K562 (cell line): ENCODE measurements around the gene ARMC12. TPM values are rescaled to one million over a fixed set of nuclear protein-coding genes. Genes with fewer than 3 reads are reported as not detected.

Source experiments
- ARID3B ChIP-seq: fragments of 250-450 bp; sonication (Bioruptor Pico); IDR thresholded peaks from 2 replicates; pipeline ENCODE4 v1.4.0; 2020; ENCODE audit warnings: borderline replicate concordance
- CAMTA2 ChIP-seq: fragments of 250-450 bp; sonication (Bioruptor Pico); conservative IDR thresholded peaks from 2 replicates; pipeline ENCODE4 v1.5.1; 2022
- CHD1 ChIP-seq: fragments of 200-600 bp; sonication (generic); IDR thresholded peaks from one replicate; pipeline ENCODE4 v1.6.1; 2012; ENCODE audit warnings: mild to moderate bottlenecking, moderate library complexity, low read length, inconsistent platforms
- CTCF ChIP-seq, 3 experiments: IDR thresholded peaks in 2 of 3; conservative IDR thresholded peaks in 1 of 3; 2 replicates each; pipeline ENCODE4 v1.5.1; 2011 to 2012; ENCODE audit warnings: low read length in 3 of 3, mild to moderate bottlenecking in 3 of 3, control low read depth in 2 of 3, improper control_type of control experiment in 1 of 3, inconsistent platforms in 1 of 3, low read depth in 1 of 3, mixed read lengths in 1 of 3, moderate library complexity in 1 of 3; ENCODE audit not compliant: insufficient read depth in 2 of 3
- ELF4 ChIP-seq: fragments of 450-650 bp; formaldehyde crosslinking; IDR thresholded peaks from 2 replicates; pipeline ENCODE4 v1.4.0; 2022; ENCODE audit warnings: missing genetic modification characterization
- MLLT1 ChIP-seq, 2 experiments: fragments of 450-650 bp; IDR thresholded peaks; 2 replicates each; pipeline ENCODE4 v1.6.1; 2016
- MTA3 ChIP-seq: fragments of 450-650 bp; formaldehyde crosslinking; IDR thresholded peaks from 2 replicates; pipeline ENCODE4 v1.6.1; 2017; ENCODE audit warnings: mild to moderate bottlenecking, borderline replicate concordance
- NFE2 ChIP-seq: IDR thresholded peaks from 2 replicates; pipeline ENCODE4 v1.6.1; 2014; ENCODE audit warnings: antibody characterized with exemption, low read depth
- RAD21 ChIP-seq, 2 experiments: fragments of 250-450 bp in 1 of 2; fragments of 450-650 bp in 1 of 2; sonication (Bioruptor Pico) in 1 of 2; formaldehyde crosslinking in 1 of 2; IDR thresholded peaks in 1 of 2; conservative IDR thresholded peaks in 1 of 2; 2 replicates each; pipeline versions ENCODE4 v1.4.0 to v1.8.0; 2020 to 2022; ENCODE audit warnings: mild to moderate bottlenecking in 2 of 2, moderate library complexity in 1 of 2
- SIN3A ChIP-seq, 2 experiments: fragments of 150-350 bp in 1 of 2; IDR thresholded peaks; 2 replicates each; pipeline ENCODE4 v1.6.1; 2011 to 2016; ENCODE audit warnings: borderline replicate concordance in 2 of 2, low read depth in 2 of 2, low read length in 2 of 2, mild to moderate bottlenecking in 2 of 2, moderate library complexity in 2 of 2; ENCODE audit not compliant: control insufficient read depth in 1 of 2
- SMARCA5 ChIP-seq: fragments of 450-650 bp; IDR thresholded peaks from 2 replicates; pipeline ENCODE4 v1.6.1; 2016
- UBTF ChIP-seq, 2 experiments: IDR thresholded peaks; 2 replicates each; pipeline ENCODE4 v1.6.1; 2012; ENCODE audit warnings: improper control_type of control experiment in 2 of 2, low read depth in 2 of 2, low read length in 2 of 2, borderline replicate concordance in 1 of 2
- ZHX1 ChIP-seq: fragments of 150-350 bp; conservative IDR thresholded peaks from 2 replicates; pipeline ENCODE4 v1.6.1; 2014; ENCODE audit warnings: low read length
- ZNF24 ChIP-seq: fragments of 450-650 bp; IDR thresholded peaks from 2 replicates; pipeline ENCODE4 v1.6.1; 2016
- ZNF316 ChIP-seq: fragments of 450-650 bp; IDR thresholded peaks from 2 replicates; pipeline ENCODE4 v1.6.1; 2016
- polyA plus RNA-seq, 8 experiments: library from polyadenylated mRNA; depleted of rRNA in 4 of 8; stranded (reverse) in 5 of 8; unstranded in 3 of 8; fragments of >200 nt; fragmentation: Nextera tagmentation in 2 of 8; fragmentation: Illumina TruSeq in 1 of 8; extraction: Ambion mirVana in 2 of 8; extraction: Trizol in 1 of 8; gene quantifications; 2 replicates each; pipeline versions ENCODE4 v1.2.1 to v1.2.3, GENCODE V29; 2011 to 2014; ENCODE audit warnings: inconsistent platforms in 1 of 8, missing spikeins in 1 of 8
- total RNA-seq, 7 experiments: library from RNA; depleted of rRNA in 6 of 7; stranded (reverse); fragments of >200 nt in 6 of 7; fragmentation: Illumina TruSeq in 2 of 7; extraction: Trizol in 2 of 7; gene quantifications; 2 replicates each; pipeline versions ENCODE4 v1.2.1 to v1.2.3, GENCODE V29; 2011 to 2021; ENCODE audit warnings: low replicate concordance in 1 of 7

ARMC12 gene
- total and polyA plus RNA-seq, 9 of the 15 experiments (the other 6 are each of a cell fraction or from before 2014, with no cell fraction given), result 0.09 to 0.58 (median 0.31) TPM; not detected in 3

- TF ChIP-seq SIN3A (IDR thresholded peaks at IDR 0.05; ENCODE audit: borderline replicate concordance in 2 of 2, control insufficient read depth in 1 of 2, low read depth in 2 of 2, low read length in 2 of 2) (peak; percentile 76 to 81; a peak in 3 of 4 replicates), ARID3B (no peak), MTA3 (peak; percentile 31; the same call in 1 of the 2 replicates), RAD21 (CRISPR knock-in tag; conservative IDR thresholded peaks at IDR 0.05 in 1 of 2, IDR thresholded peaks at IDR 0.05 in 1 of 2) (0 out of 4 replicates have a peak, but pooled peaks of 1 of the 2 experiments have one; percentile 13), ZNF24 (0 out of 2 replicates have a peak, but pooled peaks have one; percentile 11), ZNF316 (0 out of 2 replicates have a peak, but pooled peaks have one; percentile 10), ELF4 (CRISPR knock-in tag) (no peak), CAMTA2 (CRISPR knock-in tag) (no peak), UBTF (IDR thresholded peaks at IDR 0.05; ENCODE audit: borderline replicate concordance in 1 of 2, low read depth in 2 of 2, low read length in 2 of 2) (peak in 1 of 2 experiments; percentile 92; a peak in 2 of 4 replicates), ZHX1 (no peak), SMARCA5 (peak; percentile 42; the same call in 1 of the 2 replicates), MLLT1 (IDR thresholded peaks at IDR 0.05) (peak in 1 of 2 experiments; percentile 81; a peak in 3 of 4 replicates), CHD1 (peak; percentile 63), CTCF (IDR thresholded peaks at IDR 0.05 in 2 of 3, conservative IDR thresholded peaks at IDR 0.05 in 1 of 3; ENCODE audit: insufficient read depth in 2 of 3, low read depth in 1 of 3, low read length in 3 of 3) (peak in 1 of 3 experiments; percentile 4; a peak in 1 of 6 replicates), NFE2 (no peak)
Observed at GRCh38 chr6:35687658-35688604, 48.9 kb upstream of the ARMC12 start (continued).
